Activated CD8-positive, alpha-beta memory T cell treated with anti-CD3 and anti-CD28 coated beads for 36 hours (primary cell): Measurements from ENCODE around the gene KIF7. TPM values are rescaled to one million over a fixed set of nuclear protein-coding genes. Genes with fewer than 3 reads are reported as not detected.

Experiments used
- CTCF ChIA-PET: fragments of 350-600 bp; sonication (Branson Sonifier 250); formaldehyde crosslinking; loops from one replicate; lab custom pipeline; 2021; ENCODE audit warnings: antibody characterized with exemption; lab: Charles Lee
- POLR2A ChIA-PET: fragments of 350-600 bp; sonication (Branson Sonifier 250); formaldehyde crosslinking; loops from one replicate; lab custom pipeline; 2021; ENCODE audit warnings: antibody characterized with exemption; lab: Charles Lee
- total RNA-seq, 2 experiments: library from RNA; stranded (reverse); gene quantifications; one replicate each; pipeline ENCODE4 v1.2.3, GENCODE V29; 2021

KIF7 gene
- total RNA-seq, 2 experiments from 2014 or later: 3.4 to 3.5 TPM

GRCh38 chr15:89654301-89654761 lies 936 bp downstream of the KIF7 start:
- CTCF ChIA-PET: no interaction called here
- POLR2A ChIA-PET: no interaction called here

GRCh38 chr15:89653578-89653977 lies 1.7 kb downstream of the KIF7 start:
- ChIA-PET POLR2A (no interaction called here), CTCF (no interaction called here)

- CTCF ChIA-PET: no interaction called here
Measured at GRCh38 chr15:89652666-89653065, 2.6 kb downstream of the KIF7 start.

DNA sequence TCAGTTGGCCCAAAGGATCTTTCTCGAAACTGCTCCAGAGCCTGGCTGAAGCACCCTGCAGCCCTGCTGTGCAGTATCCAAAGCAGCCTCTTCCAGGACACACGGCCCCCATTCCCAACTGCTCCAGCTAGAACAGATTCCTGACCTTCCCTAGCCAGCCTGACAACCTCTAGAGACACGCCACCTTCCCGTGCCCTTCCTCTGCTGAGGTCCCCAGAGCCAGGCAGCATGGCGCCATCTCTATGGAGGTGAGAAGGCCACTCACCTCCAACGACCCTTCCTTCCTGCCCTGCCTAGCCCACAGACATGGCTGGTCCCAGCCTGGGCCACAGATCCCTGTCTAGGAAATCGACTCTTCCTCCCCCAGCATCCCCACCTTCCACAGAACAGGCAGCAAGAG lies 3.1 kb downstream of the KIF7 start:
- POLR2A ChIA-PET: no interaction called here
- CTCF ChIA-PET: no interaction called here

More at GRCh38 chr15:89652666-89653065, 2.6 kb downstream of the KIF7 start:
- POLR2A ChIA-PET: interaction anchor here (0.6 kb wide), 1 partner anchor 365 kb away, joined by 6 read pairs; no protein-coding TSS in a partner anchor

DNA sequence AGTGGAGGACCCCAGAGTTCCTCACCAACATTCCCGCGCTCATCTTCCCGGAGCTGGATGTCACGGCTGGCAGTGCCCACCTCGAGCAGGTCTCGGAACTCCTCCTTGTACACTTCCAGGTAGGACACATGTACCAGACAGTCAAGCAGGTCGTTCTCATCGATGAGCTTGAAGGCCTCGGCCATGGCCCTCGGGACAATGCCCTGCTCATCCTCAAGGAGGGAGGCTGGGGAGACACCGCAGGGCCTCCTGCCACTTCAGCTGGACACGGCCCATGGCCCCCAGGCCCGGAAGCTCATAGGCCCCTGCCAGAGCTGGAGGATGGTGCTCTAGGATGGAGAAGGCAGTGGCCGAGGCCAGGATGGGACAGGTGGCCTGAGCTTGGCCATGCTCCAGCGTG lies 5.6 kb downstream of the KIF7 start:
- ChIA-PET POLR2A (no interaction called here), CTCF (interaction anchor here (1.1 kb wide), 1 partner anchor 116 kb away, joined by 3 read pairs; no protein-coding TSS in a partner anchor)

DNA sequence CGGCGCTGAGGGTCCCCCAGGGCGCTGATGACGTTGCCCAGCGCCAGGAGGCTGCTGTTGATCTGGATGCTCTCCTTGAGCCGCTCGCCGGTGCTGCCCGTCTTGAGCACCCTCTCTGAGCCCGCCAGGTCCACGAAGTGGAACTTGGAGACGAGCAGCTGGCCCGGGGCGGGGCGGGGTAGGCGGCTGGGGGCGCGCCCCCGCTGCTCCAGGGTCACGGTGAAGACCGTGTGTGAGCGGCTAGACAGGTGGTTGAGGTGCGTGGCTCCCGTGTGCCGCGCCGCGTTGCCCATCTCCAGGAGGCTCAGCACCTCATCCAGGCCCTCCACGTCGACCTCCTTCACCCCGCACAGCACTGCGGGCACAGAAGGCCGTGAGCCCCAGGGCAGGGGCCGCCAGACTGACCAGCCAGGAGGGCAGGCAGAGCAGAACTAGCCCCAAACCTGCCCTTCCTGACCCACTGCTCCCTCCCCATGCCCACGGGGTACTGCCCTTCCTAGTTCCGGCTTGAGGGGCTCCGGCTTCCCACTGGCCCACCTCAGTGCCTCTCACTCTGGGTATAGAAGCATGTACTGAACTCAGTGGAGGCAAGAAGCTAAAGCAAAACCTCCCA lies 6.1 kb downstream of the KIF7 start:
- ChIA-PET CTCF (interaction anchor here (1.1 kb wide), 1 partner anchor 117 kb away, joined by 3 read pairs; no protein-coding TSS in a partner anchor), POLR2A (no interaction called here)

DNA sequence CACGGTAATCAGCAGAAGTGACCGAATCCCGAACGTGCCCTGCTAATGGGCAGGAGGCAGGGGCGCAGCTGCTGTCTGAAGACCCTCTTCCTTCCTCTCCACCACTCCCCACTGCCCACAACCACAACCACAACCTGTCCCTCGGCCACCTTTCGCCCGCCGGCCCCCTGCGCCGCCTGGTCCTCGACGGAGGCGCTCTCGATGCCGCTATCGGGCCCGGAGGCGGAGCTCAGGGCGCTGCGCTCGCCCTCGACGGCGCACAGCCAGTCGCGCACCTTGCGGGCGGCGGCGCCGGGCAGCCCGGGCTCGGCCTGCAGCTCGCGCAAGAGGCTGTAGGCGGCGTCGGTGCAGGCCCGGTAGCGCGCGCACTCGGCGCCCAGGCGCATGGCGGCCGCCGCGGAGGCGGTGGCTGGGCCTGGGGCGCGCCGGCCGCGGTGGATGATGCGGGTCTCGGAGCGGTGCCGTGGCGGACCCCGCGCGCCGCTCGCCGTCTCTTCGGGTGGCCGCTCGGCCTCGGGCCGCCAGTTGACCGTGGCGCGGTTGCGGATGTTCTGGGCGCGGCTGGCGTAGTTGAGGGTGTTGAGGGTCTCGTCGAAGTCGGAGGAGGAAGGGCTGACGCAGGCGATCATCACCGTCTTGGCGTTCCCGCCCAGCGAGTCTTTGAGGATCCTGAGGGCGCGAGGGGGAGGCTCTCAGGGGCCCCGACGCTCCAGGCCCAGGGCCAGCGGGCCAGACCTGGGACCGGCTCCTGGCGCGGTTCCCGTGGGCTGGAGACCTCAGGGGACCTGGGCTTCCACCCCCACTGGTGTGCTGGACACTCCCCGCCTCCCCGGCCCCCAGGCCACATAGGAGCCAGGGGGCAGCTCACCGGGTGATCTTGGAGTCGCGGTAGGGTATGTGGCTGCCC lies 6.9 kb downstream of the KIF7 start:
- ChIA-PET POLR2A (no interaction called here), CTCF (interaction anchor here (0.9 to 1.7 kb wide), 5 partner anchors 10 to 153 kb away, joined by 3 to 4 read pairs (median 3); partner anchors contain the start of gene PLIN1)

DNA sequence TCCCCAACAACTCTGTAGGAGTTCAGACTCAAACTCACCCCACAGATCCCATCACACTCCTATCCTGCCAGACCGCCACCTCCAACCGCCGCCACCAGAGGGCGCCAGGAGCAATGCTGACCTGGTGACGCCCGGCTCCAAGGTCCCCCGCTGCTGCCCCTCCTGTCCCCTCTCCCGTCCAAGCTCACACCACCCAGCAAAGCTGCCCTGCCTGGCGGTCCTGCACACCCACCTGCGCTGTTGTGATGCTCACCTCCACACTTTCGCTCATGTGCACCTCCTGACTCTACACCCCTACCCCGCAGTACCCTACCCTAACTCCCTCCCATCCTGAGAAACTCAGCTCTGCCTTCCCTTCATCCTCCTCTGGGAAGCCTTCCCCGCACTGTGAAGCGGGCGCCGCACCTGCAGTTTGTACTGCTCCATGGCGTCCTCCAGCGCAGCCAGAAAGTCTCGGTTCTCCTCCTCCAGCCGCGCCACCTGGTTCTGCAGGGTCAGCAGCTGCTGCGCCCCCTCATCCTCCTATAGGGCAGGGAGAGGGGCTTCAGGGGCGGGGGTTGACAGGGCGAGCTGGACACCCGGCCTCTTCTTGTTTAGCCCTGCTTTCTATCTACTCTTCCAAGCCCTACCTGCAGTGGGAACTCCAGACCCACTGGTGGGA lies 7.9 kb downstream of the KIF7 start:
- ChIA-PET CTCF (interaction anchor here (0.9 to 1.7 kb wide), 7 partner anchors 8 to 152 kb away, joined by 3 to 4 read pairs (median 3); partner anchors contain the start of genes KIF7 and PLIN1), POLR2A (no interaction called here)

- POLR2A ChIA-PET: no interaction called here
Measured at GRCh38 chr15:89646416-89647141, 8.7 kb downstream of the KIF7 start.

GRCh38 chr15:89645680-89646079 lies 9.6 kb downstream of the KIF7 start:
- CTCF ChIA-PET: interaction anchor here (1.2 kb wide), 1 partner anchor 75 kb away, joined by 3 read pairs; no protein-coding TSS in a partner anchor
- POLR2A ChIA-PET: no interaction called here

More at GRCh38 chr15:89646416-89647141, 8.7 kb downstream of the KIF7 start:
- CTCF ChIA-PET: interaction anchor here (1.1 to 1.7 kb wide), 5 partner anchors 9 to 83 kb away, joined by 3 to 4 read pairs (median 3); partner anchors contain the start of genes KIF7 and PLIN1

DNA sequence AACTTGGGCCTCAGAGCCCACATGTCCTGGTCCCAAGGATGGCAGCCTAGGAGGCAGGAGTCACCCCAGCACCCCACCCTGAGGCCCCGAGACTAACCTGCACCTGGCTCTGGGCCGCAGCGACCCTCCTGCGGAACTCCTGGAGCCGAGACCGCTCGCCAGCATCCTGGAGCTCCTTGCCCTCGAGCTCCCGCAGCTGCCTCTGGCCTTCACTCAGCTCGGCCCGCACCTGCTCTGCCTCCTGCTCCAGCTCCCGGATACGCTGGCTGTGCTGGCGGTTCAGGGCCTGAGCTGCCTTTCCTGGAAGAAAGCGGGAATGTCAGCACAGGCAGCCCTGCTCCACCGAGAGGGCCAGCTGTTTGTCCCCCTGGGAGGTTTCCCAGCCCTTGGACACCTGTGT lies 13.2 kb downstream of the KIF7 start:
- POLR2A ChIA-PET: no interaction called here
- CTCF ChIA-PET: no interaction called here

DNA sequence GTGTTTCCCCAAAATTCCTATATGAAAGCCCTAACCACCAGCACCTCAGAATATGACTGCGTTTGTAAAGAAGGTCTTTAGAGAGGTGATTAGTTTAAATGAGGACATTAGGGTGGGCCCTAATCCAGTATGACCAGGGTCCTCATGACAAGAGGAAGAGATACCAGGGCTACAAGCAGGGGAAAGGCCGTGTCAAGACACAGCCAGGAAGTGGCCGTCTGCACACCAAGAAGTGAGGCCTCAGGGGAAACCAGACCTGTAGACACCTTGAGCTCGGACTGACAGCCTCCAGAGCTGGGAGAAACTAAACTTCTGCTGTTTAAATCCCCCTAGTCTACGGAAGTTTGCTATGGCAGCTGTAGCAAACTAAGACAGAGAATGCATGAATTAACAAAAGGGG lies 14.2 kb downstream of the KIF7 start:
- CTCF ChIA-PET: no interaction called here
- POLR2A ChIA-PET: interaction anchor here (0.6 kb wide), 1 partner anchor 390 kb away, joined by 4 read pairs; no protein-coding TSS in a partner anchor

DNA sequence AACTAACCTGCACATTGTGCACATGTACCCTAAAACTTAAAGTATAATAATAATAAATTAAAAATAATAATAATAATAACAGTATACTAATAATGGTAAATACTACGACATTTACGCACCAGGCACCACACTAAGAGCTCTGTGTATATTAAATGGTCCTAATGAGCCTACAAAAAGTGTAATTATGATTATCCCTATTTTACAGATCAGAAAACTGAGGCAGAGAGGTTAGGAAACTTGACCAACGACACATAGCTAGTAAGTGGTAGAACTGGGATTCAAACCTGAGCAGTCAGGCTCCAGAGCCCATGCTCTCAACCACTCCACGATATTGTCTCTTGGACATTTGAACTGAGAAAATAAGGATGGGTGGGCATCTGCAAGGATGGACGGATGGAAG lies 15.0 kb downstream of the KIF7 start:
- POLR2A ChIA-PET: no interaction called here
- CTCF ChIA-PET: no interaction called here

DNA sequence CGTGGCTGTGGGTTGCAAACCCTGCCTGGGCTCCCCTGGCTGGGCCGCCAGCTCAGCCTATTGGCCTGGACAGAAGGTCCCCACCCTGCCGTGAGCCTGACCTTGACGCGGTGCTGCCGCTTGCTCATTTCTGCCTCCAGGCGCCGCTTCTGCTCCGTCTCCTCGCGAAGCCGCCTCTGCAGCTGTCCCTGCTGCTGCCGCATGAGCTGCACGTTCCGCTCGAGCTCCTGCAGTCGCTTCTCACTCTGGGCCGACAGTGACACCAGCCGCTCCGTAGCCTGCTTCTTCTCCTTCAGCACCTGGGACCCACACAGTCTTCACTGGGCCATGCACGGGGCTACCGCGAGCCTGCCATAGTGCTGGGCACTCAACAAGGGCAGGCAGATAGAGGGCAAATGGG lies 21.7 kb downstream of the KIF7 start:
- ChIA-PET POLR2A (no interaction called here), CTCF (no interaction called here)

- ChIA-PET CTCF (no interaction called here), POLR2A (no interaction called here)
Measured at GRCh38 chr15:89632563-89633430, 22.5 kb downstream of the KIF7 start.

DNA sequence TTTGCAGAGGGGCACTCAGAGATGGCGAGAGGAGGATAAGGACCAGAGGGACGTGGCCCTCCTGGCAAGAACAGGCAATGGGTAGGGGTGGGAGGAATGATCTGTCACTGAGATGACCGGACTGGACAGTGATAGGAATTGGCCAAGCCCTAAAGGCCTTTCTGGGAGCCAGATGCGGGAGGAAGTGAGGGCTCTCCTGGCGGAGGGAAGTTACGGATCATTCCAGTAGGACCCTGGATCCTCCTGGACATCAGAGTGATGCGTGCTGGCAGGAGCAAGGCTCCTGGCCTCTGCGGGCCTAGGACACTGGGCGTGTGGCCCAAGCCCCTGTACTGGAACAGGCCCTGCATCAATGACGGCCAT lies 23.4 kb downstream of the KIF7 start:
- POLR2A ChIA-PET: no interaction called here

GRCh38 chr15:89630974-89631901 lies 24.0 kb downstream of the KIF7 start:
- POLR2A ChIA-PET: no interaction called here
- CTCF ChIA-PET: no interaction called here

More for the DNA sequence above, 23.4 kb downstream of the KIF7 start:
- CTCF ChIA-PET: no interaction called here
